Lung (tissue), 12 donors: Measurements from ENCODE around the gene SNX22. TPM values are rescaled to one million over a fixed set of nuclear protein-coding genes. Genes with fewer than 3 reads are reported as not detected.

Experiments used
- ATAC-seq: fragments of 200-7000 bp; cut with Tn5 transposase; one replicate; pipeline ENCODE4 v1.9.1; 2020; ENCODE audit warnings: moderate number of reproducible peaks; ENCODE audit not compliant: insufficient read depth, low FRiP score
- DNase-seq, 3 donors: peaks; one replicate each; pipeline ENCODE4 v3.0.0-alpha.2; 2013 to 2017
- H3K27ac ChIP-seq, 2 donors: one replicate each; pipeline ENCODE4 v1.5.1; 2013; ENCODE audit warnings: mild to moderate bottlenecking in 2 of 2, moderate library complexity in 2 of 2, control low read depth in 1 of 2, inconsistent platforms in 1 of 2, low read depth in 1 of 2, low read length in 1 of 2
- H3K27me3 ChIP-seq, 3 donors: one replicate each; pipeline ENCODE4 v1.5.1; 2013; ENCODE audit warnings: low read length in 2 of 3; ENCODE audit not compliant: control insufficient read depth in 3 of 3, insufficient read depth in 3 of 3
- H3K36me3 ChIP-seq, 4 donors: one replicate each; pipeline ENCODE4 v1.5.1; 2013; ENCODE audit warnings: low read length in 4 of 4, mild to moderate bottlenecking in 1 of 4, moderate library complexity in 1 of 4; ENCODE audit not compliant: control insufficient read depth in 4 of 4, insufficient read depth in 4 of 4
- H3K4me1 ChIP-seq, 5 donors: one replicate each; pipeline ENCODE4 v1.5.1; 2013; ENCODE audit warnings: low read length in 5 of 5, mild to moderate bottlenecking in 2 of 5, moderate library complexity in 1 of 5; ENCODE audit not compliant: control insufficient read depth in 5 of 5, insufficient read depth in 5 of 5
- H3K4me3 ChIP-seq: one replicate; pipeline ENCODE4 v1.5.1; 2013; ENCODE audit warnings: mild to moderate bottlenecking, control low read depth, moderate library complexity
- H3K9ac ChIP-seq, 2 donors: one replicate each; pipeline ENCODE4 v1.5.1; 2013; ENCODE audit warnings: low read length in 2 of 2, control low read depth in 1 of 2; ENCODE audit not compliant: insufficient read depth in 1 of 2
- H3K9me3 ChIP-seq, 4 donors: one replicate each; pipeline ENCODE4 v1.5.1; 2013; ENCODE audit warnings: low read length in 3 of 4, mild to moderate bottlenecking in 1 of 4, moderate library complexity in 1 of 4; ENCODE audit not compliant: control insufficient read depth in 4 of 4, insufficient read depth in 3 of 4
- WGBS, 2 donors: extraction: QIAGEN DNeasy Blood & Tissue Kit; methylation state at CpG; one replicate each; pipeline ENCODE4 v1.1.7; 2013; 5-methylcytosine and 5-hydroxymethylcytosine counted together
- polyA plus RNA-seq, 2 donors: library from polyadenylated mRNA; stranded (reverse); fragments of 200-250 nt; gene quantifications; one replicate each; pipeline ENCODE4 v1.2.1, GENCODE V29; 2013
- total RNA-seq, 2 donors: library from RNA; depleted of rRNA in 1 of 2; stranded (reverse); fragments of >200 nt in 1 of 2; gene quantifications; one replicate each; pipeline ENCODE4 v1.2.1, GENCODE V29; 2014 to 2021
- TF ChIP-seq, protein P1 (sequence below): IDR thresholded peaks from 2 replicates; pipeline ENCODE4 v1.5.1; 2012; ENCODE audit warnings: mild to moderate bottlenecking; ENCODE audit errors: control extremely low read depth, extremely low read depth
- donor health status: control.
- donor health status: control.
- donor health status: Bipolar disorder and iron deficiency.
- donor health status: healthy.
- donor health status: DM: yes; HTN: yes; CAD: no.

Gene SNX22
- total and polyA plus RNA-seq, 4 donors: 3.4 to 20.3 (median 9.2) TPM

DNA sequence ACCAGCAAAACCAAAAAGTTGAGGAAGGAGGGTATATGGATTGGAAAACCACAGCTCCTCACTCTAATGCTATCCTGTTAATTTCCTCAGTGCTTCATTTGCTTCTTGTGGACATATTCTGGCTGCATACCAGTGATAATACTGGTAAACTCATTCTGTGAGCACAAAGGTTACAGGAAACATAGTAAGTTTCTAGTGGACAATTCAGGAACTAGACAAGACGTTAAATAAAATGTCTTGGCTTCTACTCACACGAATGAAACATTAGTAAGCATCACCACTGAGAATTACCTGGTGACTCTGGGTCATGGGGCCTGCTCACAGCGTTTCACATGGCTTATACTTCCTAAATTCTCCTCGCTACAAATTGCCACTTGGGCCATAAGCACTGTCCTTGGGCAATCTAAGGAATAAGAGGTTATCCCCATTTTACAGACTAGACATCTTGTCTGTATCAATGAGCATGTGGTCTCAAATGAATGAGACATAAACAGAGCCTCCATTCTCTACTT, 31.4 kb downstream of the SNX22 start:
- TF ChIP-seq, protein P1, sequence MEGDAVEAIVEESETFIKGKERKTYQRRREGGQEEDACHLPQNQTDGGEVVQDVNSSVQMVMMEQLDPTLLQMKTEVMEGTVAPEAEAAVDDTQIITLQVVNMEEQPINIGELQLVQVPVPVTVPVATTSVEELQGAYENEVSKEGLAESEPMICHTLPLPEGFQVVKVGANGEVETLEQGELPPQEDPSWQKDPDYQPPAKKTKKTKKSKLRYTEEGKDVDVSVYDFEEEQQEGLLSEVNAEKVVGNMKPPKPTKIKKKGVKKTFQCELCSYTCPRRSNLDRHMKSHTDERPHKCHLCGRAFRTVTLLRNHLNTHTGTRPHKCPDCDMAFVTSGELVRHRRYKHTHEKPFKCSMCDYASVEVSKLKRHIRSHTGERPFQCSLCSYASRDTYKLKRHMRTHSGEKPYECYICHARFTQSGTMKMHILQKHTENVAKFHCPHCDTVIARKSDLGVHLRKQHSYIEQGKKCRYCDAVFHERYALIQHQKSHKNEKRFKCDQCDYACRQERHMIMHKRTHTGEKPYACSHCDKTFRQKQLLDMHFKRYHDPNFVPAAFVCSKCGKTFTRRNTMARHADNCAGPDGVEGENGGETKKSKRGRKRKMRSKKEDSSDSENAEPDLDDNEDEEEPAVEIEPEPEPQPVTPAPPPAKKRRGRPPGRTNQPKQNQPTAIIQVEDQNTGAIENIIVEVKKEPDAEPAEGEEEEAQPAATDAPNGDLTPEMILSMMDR: no peak
- WGBS, 2 donors: 83 to 84% methylated on average over 4 of the region's 4 CpGs
- Histone ChIP-seq H3K36me3 (peaks cover 6 to 26% (median 13%) of the 10 kb centered on the region in 4 donors), H3K4me3 (no peak overlapping the region), H3K27me3 (no peaks in the 10 kb centered on the region), H3K9me3 (no peaks in the 10 kb centered on the region), H3K9ac (no peak overlapping the region), H3K4me1 (no peaks in the 10 kb centered on the region), H3K27ac (no peak overlapping the region)
- no peak for DNase-seq
- no peak for ATAC-seq

GRCh38 chr15:64185146-64185911, 33.8 kb downstream of the SNX22 start:
- ATAC-seq: no peak
- no peak for DNase-seq
- no peaks in the 10 kb centered on the region for H3K27me3 ChIP-seq
- 78 to 91% methylated on average over 9 of the region's 9 CpGs for WGBS, 2 donors
- no peaks in the 10 kb centered on the region for H3K9me3 ChIP-seq
- H3K36me3 ChIP-seq: peaks cover 6 to 19% (median 11%) of the 10 kb centered on the region in 4 donors
- TF ChIP-seq, protein P1: no peak
- H3K4me1 ChIP-seq: no peaks in the 10 kb centered on the region
- H3K9ac ChIP-seq: no peak overlapping the region
- no peak overlapping the region for H3K4me3 ChIP-seq
- H3K27ac ChIP-seq: no peak overlapping the region

GRCh38 chr15:64187396-64188191, 36.1 kb downstream of the SNX22 start:
- 90 to 91% methylated on average over 2 of the region's 2 CpGs for WGBS, 2 donors
- H3K9ac ChIP-seq: no peak overlapping the region

More at GRCh38 chr15:64187396-64188191, 36.1 kb downstream of the SNX22 start:
- no peaks in the 10 kb centered on the region for H3K27me3 ChIP-seq
- no peaks in the 10 kb centered on the region for H3K9me3 ChIP-seq
- no peak overlapping the region for H3K27ac ChIP-seq
- H3K36me3 ChIP-seq: peaks cover 0 to 11% (median 9%) of the 10 kb centered on the region in 4 donors
- DNase-seq (no peak), ATAC-seq (no peak)
- peaks cover 0 to 6% (median 0%) of the 10 kb centered on the region in 5 donors for H3K4me1 ChIP-seq
- TF ChIP-seq, protein P1: no peak
- H3K4me3 ChIP-seq: no peak overlapping the region
